GM21515 (cell line): Measurements from ENCODE around the gene GPR37L1.
"Not testable (repeated sequence)": the region's sequence is repeated elsewhere in the genome, so short reads cannot be mapped to it uniquely, and the experiment has no call there.

Source experiments
- ATAC-seq: cut with Tn5 transposase; IDR thresholded peaks from one replicate; pipeline ENCODE4 v1.9.1; 2021; ENCODE audit not compliant: unreplicated experiment

GPR37L1 gene

GRCh38 chr1:202167054-202167453 lies 44.3 kb downstream of the GPR37L1 start:
- ATAC-seq: not testable (repeated sequence)

DNA sequence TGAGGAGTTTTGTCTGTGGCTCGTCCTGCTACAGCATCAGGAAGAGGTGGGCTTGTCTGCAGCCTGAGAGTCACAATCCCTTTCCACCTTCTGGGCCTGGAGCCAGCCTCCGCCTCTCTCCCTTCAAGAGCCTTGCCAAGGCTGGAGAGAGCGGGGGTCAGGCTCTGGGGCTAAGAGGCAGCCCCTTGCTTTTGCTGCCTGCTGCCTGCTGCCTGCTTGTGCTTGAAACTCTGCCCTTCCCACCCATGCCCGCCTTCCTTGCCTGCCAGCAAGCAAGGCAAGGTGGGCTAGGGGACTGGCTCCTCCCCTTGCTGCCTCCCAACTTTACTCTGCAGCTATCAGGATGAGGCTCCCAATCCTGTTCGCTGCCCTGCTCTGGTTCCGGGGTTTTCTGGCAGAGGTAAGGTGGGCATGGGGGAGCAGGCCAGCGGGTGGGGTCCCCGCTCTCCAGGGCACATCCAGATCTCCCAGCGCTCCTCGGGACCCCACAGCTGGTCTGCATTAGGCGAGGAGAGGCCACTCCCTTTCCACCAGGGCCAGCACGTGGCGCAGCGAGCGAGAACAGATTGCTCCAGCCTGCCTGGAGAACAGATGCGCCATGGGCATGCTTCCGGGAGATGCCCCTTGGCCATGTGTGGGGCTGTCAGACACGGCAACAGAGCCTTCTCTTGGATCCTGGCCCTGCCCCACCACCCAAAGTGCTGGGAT lies 45.1 kb downstream of the GPR37L1 start:
- no peak for ATAC-seq

DNA sequence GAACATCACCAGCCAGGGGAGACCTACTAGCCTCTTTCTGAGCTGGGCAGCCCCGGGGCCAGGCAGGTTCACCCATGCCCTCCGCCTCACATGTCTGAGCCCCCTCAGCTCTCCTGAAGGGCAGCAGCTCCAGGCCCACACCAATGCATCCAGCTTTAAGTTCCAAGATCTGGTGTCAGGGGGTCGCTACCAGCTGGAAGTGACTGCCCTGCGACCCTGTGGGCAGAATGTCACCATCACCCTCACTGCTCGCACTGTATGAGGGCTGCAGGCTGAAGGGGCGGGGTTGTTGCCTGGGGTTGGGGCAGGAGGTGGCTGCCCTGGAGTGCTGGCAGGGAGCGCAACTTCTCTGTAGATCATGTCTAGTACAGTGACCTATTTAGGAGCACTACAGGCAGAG lies 46.1 kb downstream of the GPR37L1 start:
- ATAC-seq: no peak

- ATAC-seq: no peak
Observed at GRCh38 chr1:202170726-202171125, 48.0 kb downstream of the GPR37L1 start.

- ATAC-seq: no peak
Observed at GRCh38 chr1:202171292-202172014, 48.7 kb downstream of the GPR37L1 start.

DNA sequence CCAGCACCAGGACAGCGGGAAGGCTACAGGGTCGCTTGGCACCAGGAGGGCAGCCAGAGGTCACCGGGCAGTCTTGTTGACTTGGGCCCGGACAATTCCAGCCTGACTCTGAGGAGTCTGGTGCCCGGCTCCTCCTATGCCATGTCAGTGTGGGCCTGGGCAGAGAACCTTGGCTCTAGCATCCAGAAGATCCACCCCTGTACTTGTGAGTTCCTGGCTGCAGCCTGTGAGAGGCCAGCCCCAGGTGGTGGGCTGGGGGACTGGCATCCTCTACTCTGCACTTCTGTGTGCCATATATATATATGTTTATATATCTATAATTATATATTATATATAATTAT lies 49.3 kb downstream of the GPR37L1 start:
- no peak for ATAC-seq

DNA sequence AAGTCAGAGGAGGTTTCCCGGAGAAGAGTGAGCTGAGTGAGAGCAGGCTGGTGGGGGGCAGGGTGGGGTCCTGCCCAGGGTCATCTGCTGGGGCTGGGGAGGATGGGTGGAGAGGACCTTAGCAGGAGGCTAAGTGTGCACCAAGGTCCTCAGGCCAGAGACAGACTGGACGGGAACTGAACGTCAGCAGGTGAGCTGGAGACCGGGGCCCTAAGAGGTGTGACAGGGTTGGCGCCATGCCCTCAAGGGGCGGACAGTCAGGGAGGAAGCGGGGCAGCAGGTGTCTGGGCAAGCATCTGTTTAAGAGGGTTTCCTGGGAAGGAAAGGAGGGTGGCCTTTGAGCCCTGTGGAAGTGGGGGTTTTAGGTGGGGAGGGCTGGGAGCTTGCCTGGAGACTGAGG lies 51.3 kb downstream of the GPR37L1 start:
- ATAC-seq: no peak

DNA sequence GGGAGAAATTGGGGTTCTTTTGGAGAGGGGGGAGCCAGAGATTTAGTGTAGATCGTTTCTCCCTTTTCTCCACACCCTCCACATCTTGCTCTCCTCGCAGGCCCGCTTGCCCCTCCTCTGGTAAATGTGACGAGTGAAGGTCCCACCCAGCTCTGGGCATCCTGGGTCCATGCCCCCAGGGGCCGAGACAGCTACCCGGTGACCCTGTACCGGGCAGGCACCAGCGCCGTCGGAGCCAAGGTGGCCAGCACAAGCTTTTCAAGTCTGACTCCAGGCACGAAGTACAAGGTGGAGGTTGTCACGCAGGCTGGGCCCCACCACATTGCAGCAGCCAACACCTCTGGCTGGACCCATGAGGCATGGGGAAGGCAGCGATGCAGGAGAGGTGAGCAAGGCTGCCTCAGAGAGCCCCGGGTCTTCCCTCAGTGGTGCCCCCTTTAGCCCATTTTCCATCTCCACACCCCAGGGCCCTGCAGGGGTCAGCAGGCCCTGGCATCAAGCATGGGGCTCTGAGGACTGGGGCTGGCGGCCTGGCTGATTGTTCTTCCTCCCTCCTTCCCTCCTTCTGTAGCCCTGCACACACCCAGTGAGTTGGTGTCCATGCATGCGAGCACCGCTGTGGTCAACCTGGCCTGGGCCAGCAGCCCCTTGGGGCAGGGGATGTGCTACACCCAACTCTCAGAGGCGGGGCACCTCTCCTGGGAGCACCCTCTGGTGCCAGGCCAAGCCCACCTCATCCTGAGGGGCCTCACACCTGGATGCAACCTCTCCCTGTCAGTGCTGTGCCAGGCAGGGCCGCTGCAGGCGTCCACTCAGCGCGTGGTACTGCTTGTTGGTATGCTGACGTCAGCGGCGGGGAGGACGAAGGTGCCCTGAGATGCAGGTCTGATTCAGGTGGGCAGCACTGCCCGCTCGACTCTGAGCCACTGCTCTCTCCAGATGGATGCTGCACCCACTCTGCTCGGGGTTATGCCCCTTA lies 54.5 kb downstream of the GPR37L1 start:
- no peak for ATAC-seq

DNA sequence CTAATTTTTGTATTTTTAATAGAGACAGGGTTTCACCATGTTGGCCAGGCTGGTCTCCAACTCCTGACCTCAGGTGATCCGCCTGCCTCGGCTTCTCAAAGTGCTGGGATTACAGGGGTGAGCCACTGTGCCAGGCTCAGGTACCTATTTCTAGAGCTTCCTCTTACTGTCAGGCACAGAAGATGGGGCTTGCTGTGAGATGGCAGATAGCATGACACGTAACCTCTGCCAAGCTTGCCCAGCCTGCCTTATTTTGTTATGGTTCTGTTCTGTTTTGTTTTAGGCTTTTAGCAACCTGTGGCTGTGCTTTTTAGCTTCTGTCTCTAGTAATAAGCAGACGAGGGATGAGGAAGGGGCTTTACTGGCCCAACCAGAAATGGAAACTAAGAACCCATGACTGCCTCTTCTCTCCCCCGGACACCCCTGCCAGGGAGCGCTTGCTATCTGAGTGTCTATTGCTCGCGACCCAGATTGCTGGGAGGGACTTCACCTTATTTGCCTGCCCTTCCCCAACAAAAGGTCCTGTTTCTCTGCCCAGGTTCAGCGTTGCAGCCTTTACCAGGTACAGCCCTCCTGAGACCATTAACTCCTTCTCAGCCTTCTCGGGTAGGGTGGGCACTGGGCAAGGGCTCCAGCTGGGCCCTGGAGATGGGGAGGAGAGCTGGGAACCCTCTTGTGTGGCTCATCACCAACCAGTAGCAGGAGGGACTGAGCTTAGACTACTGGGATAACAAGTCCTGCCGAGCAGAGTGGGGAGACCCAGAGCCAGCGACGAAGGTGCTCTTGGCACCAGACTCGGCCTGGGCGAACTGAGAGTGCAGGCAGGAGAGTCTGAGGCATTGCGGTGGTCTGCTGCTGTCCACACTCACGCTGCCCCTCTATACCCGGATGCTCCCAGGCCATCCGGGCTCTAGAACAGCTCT lies 57.4 kb downstream of the GPR37L1 start:
- ATAC-seq: no peak

DNA sequence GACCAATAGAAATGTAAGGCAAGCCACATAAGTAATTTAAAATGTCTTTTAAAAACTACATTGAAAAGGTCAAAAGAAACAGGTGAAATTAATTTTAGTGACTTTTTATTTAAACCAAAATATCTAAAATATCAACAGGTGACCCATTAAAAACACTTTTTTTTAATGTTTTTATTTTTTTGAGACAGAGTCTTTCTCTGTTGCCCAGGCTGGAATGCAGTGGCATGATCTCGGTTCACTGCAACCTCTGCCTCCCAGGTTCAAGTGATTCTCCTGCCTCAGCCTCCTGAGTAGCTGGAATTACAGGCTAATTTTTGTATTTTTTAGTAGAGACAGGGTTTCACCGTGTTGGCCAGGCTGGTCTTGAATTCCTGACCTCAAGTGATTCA lies 58.0 kb downstream of the GPR37L1 start:
- not testable (repeated sequence) for ATAC-seq

DNA sequence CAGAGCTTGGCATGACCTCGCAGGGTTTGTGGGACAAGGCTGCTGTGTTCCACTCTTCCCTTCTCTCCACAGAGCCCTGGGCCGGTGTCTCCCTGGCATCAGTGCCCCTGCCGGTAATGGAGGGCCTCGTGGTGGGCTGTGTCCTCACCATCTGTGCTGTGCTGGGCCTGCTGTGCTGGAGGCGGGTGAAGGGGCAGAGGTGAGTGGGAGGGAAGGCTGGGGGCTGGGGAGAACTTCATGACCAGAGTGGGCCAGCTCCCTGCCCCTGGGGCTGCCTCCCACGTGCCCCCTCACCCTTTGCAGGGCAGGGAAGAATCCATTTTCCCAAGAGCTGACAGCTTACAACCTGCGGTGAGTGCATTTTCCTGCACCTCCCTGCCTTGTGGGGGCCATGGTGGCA lies 58.9 kb downstream of the GPR37L1 start:
- no peak for ATAC-seq

GRCh38 chr1:202182040-202182877 lies 59.5 kb downstream of the GPR37L1 start:
- no peak for ATAC-seq
